GM19463 (cell line): ENCODE results near the gene RNF224.
A peak's percentile ranks its signal among the peaks of the same experiment; 100 is the strongest.

Experiments used
- ATAC-seq: cut with Tn5 transposase; IDR thresholded peaks from one replicate; pipeline ENCODE4 v1.9.1; 2021; ENCODE audit warnings: mild to moderate bottlenecking, moderate library complexity; ENCODE audit not compliant: unreplicated experiment

The RNF224 gene

GRCh38 chr9:137227054-137227852, at the start of gene RNF224:
TSS of gene RNF224 (plus strand) at chr9:137227502. CDS start at chr9:137228336, 834 bp downstream.
- ATAC-seq: no peak

GRCh38 chr9:137178201-137178938, 48.9 kb upstream of the RNF224 start:
- no peak for ATAC-seq

GRCh38 chr9:137178939-137179630, 48.2 kb upstream of the RNF224 start:
- no peak for ATAC-seq

- no peak for ATAC-seq
Measured at GRCh38 chr9:137179761-137180160, 47.5 kb upstream of the RNF224 start.

GRCh38 chr9:137180491-137180890, 46.8 kb upstream of the RNF224 start:
- no peak for ATAC-seq

- ATAC-seq: no peak
Measured at GRCh38 chr9:137181680-137182079, 45.6 kb upstream of the RNF224 start.

GRCh38 chr9:137182836-137183235, 44.5 kb upstream of the RNF224 start:
- no peak for ATAC-seq

- no peak for ATAC-seq
Measured at GRCh38 chr9:137183980-137184595, 43.2 kb upstream of the RNF224 start.

GRCh38 chr9:137184881-137185660, 42.2 kb upstream of the RNF224 start:
- no peak for ATAC-seq

GRCh38 chr9:137185921-137186320, 41.4 kb upstream of the RNF224 start:
- ATAC-seq: no peak

GRCh38 chr9:137186385-137186784, 40.9 kb upstream of the RNF224 start:
- no peak for ATAC-seq

- ATAC-seq: no peak
Measured at GRCh38 chr9:137187386-137187785, 39.9 kb upstream of the RNF224 start.

GRCh38 chr9:137188086-137188489, 39.2 kb upstream of the RNF224 start:
- peak; percentile 10 for ATAC-seq

- ATAC-seq: peak; percentile 85
Measured at GRCh38 chr9:137188490-137189296, 38.6 kb upstream of the RNF224 start, which contains the start of the genes ANAPC2 and SSNA1. TSS of gene ANAPC2 (minus strand) at chr9:137188560. CDS start at chr9:137188532, 28 bp downstream. TSS of gene SSNA1 (plus strand) at chr9:137188676. CDS start at chr9:137188727, 51 bp downstream.

- ATAC-seq: no peak
Measured at GRCh38 chr9:137189297-137190295, 37.7 kb upstream of the RNF224 start.

- no peak for ATAC-seq
Measured at GRCh38 chr9:137190315-137190856, 36.9 kb upstream of the RNF224 start.

- ATAC-seq: no peak
Measured at GRCh38 chr9:137191245-137191644, 36.1 kb upstream of the RNF224 start.
